Measurements from ENCODE around the gene GPRIN3.

DNA sequence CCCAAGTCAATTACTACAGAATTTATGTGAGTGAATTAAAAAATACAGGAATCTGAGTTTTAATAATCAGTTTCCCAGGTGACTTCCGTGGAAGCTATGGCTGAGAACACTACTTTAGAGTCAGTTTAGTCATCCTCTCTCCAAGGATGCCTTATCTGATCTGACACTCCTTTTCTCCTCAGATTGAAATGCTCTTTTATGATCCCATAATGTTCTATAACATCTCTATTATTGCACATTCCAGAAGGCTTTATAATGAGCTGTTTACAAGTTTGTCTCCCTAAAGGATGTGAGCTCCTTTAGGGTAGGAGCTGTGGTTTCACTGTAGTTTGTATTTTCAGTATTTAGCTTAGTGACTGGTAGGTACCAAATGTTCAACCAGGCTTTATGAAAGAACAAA lies 90.0 kb downstream of the GPRIN3 start:
- TF ChIP-seq EP300 (IDR thresholded peaks at IDR 0.05) = no peak
- TF ChIP-seq, protein P1, sequence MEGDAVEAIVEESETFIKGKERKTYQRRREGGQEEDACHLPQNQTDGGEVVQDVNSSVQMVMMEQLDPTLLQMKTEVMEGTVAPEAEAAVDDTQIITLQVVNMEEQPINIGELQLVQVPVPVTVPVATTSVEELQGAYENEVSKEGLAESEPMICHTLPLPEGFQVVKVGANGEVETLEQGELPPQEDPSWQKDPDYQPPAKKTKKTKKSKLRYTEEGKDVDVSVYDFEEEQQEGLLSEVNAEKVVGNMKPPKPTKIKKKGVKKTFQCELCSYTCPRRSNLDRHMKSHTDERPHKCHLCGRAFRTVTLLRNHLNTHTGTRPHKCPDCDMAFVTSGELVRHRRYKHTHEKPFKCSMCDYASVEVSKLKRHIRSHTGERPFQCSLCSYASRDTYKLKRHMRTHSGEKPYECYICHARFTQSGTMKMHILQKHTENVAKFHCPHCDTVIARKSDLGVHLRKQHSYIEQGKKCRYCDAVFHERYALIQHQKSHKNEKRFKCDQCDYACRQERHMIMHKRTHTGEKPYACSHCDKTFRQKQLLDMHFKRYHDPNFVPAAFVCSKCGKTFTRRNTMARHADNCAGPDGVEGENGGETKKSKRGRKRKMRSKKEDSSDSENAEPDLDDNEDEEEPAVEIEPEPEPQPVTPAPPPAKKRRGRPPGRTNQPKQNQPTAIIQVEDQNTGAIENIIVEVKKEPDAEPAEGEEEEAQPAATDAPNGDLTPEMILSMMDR (IDR thresholded peaks at IDR 0.05) = no peak
